Thoracic aorta (tissue), 2 donors: ENCODE measurements around the gene DHODH. TPM values are rescaled to one million over a fixed set of nuclear protein-coding genes. Genes with fewer than 3 reads are reported as not detected.
"Not testable (repeated sequence)": the region's sequence is repeated elsewhere in the genome, so short reads cannot be mapped to it uniquely, and the experiment has no call there.

Experiments used
- ATAC-seq: fragments of 150-250 bp; one replicate; pipeline ENCODE4 v1.8.0; 2017; ENCODE audit warnings: low read depth; ENCODE audit not compliant: insufficient number of reproducible peaks, low FRiP score
- DNase-seq: peaks from one replicate; pipeline ENCODE4 v3.0.0-alpha.2; 2020; ENCODE audit warnings: low spot score
- H3K27ac ChIP-seq, 2 donors: fragments of 200-600 bp; sonication (generic); 1 replicate in 1 of 2; 2 replicates in 1 of 2; pipeline ENCODE4 v1.5.1; 2016; ENCODE audit warnings: mild to moderate bottlenecking in 2 of 2, moderate library complexity in 2 of 2
- H3K27me3 ChIP-seq: fragments of 200-600 bp; sonication (generic); replicated peaks from 2 replicates; pipeline ENCODE4 v1.6.0; 2016; ENCODE audit warnings: mild to moderate bottlenecking; ENCODE audit not compliant: insufficient read depth
- H3K36me3 ChIP-seq: fragments of 200-600 bp; sonication (generic); one replicate; pipeline ENCODE4 v1.5.1; 2016
- H3K4me1 ChIP-seq, 2 donors: fragments of 200-600 bp; sonication (generic); 1 replicate in 1 of 2; 2 replicates in 1 of 2; pipeline versions ENCODE4 v1.5.1 to v1.6.0; 2016; ENCODE audit warnings: low read depth in 2 of 2, mild to moderate bottlenecking in 1 of 2; ENCODE audit not compliant: control insufficient read depth in 1 of 2
- H3K4me3 ChIP-seq: fragments of 200-600 bp; sonication (generic); 2 replicates; pipeline ENCODE4 v1.5.1; 2016; ENCODE audit warnings: mild to moderate bottlenecking
- H3K9me3 ChIP-seq: fragments of 200-600 bp; sonication (generic); 2 replicates; pipeline ENCODE4 v1.5.1; 2016
- CTCF ChIP-seq: fragments of 200-600 bp; sonication (generic); IDR thresholded peaks from one replicate; pipeline ENCODE4 v1.5.1; 2019; ENCODE audit warnings: antibody characterized with exemption
- total RNA-seq, 2 donors: library from RNA; depleted of rRNA; stranded (reverse); fragments of >200 nt; gene quantifications; one replicate each; pipeline versions ENCODE4 v1.1.0 to v1.2.3, GENCODE V29; 2016

Gene DHODH
- total RNA-seq, 2 donors from 2014 or later: 4.7 to 11.1 TPM

- TF ChIP-seq CTCF: no peak
- Histone ChIP-seq H3K9me3 (no peaks in the 10 kb centered on the region), H3K27me3 (no peaks in the 10 kb centered on the region), H3K4me1 (no peaks in the 10 kb centered on the region), H3K4me3 (no peak overlapping the region), H3K36me3 (no peaks in the 10 kb centered on the region), H3K27ac (no peak overlapping the region)
- ATAC-seq (no peak), DNase-seq (no peak)
Measured at GRCh38 chr16:71974068-71974818, 34.3 kb upstream of the DHODH start.

GRCh38 chr16:71985262-71985974 lies 23.1 kb upstream of the DHODH start:
- DNase-seq: no peak
- TF ChIP-seq CTCF: no peak
- Histone ChIP-seq H3K27me3 (no peaks in the 10 kb centered on the region), H3K9me3 (no peaks in the 10 kb centered on the region), H3K4me1 (no peaks in the 10 kb centered on the region), H3K4me3 (no peak overlapping the region), H3K27ac (no peak overlapping the region), H3K36me3 (no peaks in the 10 kb centered on the region)
- ATAC-seq: no peak

GRCh38 chr16:71986131-71986530 lies 22.4 kb upstream of the DHODH start:
- Histone ChIP-seq H3K27me3 (no peaks in the 10 kb centered on the region), H3K4me1 (no peaks in the 10 kb centered on the region), H3K27ac (no peak overlapping the region), H3K36me3 (no peaks in the 10 kb centered on the region), H3K4me3 (no peak overlapping the region), H3K9me3 (no peaks in the 10 kb centered on the region)
- DNase-seq (no peak), ATAC-seq (no peak)
- no peak for TF ChIP-seq CTCF

- H3K27me3 ChIP-seq: no peaks in the 10 kb centered on the region
- TF ChIP-seq CTCF: no peak
- no peak overlapping the region for H3K4me3 ChIP-seq
- no peak for ATAC-seq
- no peaks in the 10 kb centered on the region for H3K36me3 ChIP-seq
- H3K9me3 ChIP-seq: no peaks in the 10 kb centered on the region
- H3K27ac ChIP-seq: no peak overlapping the region
- no peaks in the 10 kb centered on the region for H3K4me1 ChIP-seq
- DNase-seq: no peak
Measured at GRCh38 chr16:71995038-71995437, 13.5 kb upstream of the DHODH start.

GRCh38 chr16:71997578-71997977 lies 11.0 kb upstream of the DHODH start:
- H3K36me3 ChIP-seq, H3K27ac ChIP-seq, H3K27me3 ChIP-seq, DNase-seq, H3K9me3 ChIP-seq, H3K4me3 ChIP-seq, ATAC-seq, H3K4me1 ChIP-seq: not testable (repeated sequence)
